ENCODE measurements around the gene CSF1R. TPM values are rescaled to one million over a fixed set of nuclear protein-coding genes. Genes with fewer than 3 reads are reported as not detected.

The CSF1R gene
- total RNA-seq, 3 donors from 2014 or later: 9.0 to 39.0 (median 20.4) TPM

GRCh38 chr5:150109921-150110320 is 23.6 kb upstream of the CSF1R start:
- Histone ChIP-seq H3K36me3 (ENCODE audit: low read depth) (no peaks in the 10 kb centered on the region), H3K4me1 (ENCODE audit: low read depth) (peaks cover 13% of the 10 kb centered on the region), H3K9me3 (no peaks in the 10 kb centered on the region), H3K4me3 (no peak overlapping the region)
- intact Hi-C loops (cut with DNase I, micrococcal nuclease): no loop called here
- no peak for ATAC-seq
- TF ChIP-seq CTCF (IDR thresholded peaks at IDR 0.05): no peak
- DNase-seq: no peak

- H3K4me3 ChIP-seq: no peak overlapping the region
- intact Hi-C loops (cut with DNase I, micrococcal nuclease): no loop called here
- H3K36me3 ChIP-seq (ENCODE audit: low read depth): no peaks in the 10 kb centered on the region
- no peaks in the 10 kb centered on the region for H3K9me3 ChIP-seq
- no peak for DNase-seq
- no peak for ATAC-seq
- peaks cover 13% of the 10 kb centered on the region for H3K4me1 ChIP-seq (ENCODE audit: low read depth)
- TF ChIP-seq CTCF (IDR thresholded peaks at IDR 0.05): no peak
Observed at GRCh38 chr5:150108711-150109514, 22.6 kb upstream of the CSF1R start.

GRCh38 chr5:150107909-150108447 is 21.6 kb upstream of the CSF1R start:
- H3K9me3 ChIP-seq: no peaks in the 10 kb centered on the region
- ATAC-seq (peak; percentile 70), DNase-seq (no peak)
- peaks cover 13% of the 10 kb centered on the region for H3K4me1 ChIP-seq (ENCODE audit: low read depth)
- intact Hi-C loops (cut with DNase I, micrococcal nuclease): no loop called here
- no peak overlapping the region for H3K4me3 ChIP-seq
- H3K36me3 ChIP-seq (ENCODE audit: low read depth): no peaks in the 10 kb centered on the region
- TF ChIP-seq CTCF (IDR thresholded peaks at IDR 0.05): no peak

- DNase-seq (peak in 1 of 3 donors; percentile 58), ATAC-seq (peak; percentile 87)
- intact Hi-C loops (cut with DNase I, micrococcal nuclease): no loop called here
- no peak for TF ChIP-seq CTCF (IDR thresholded peaks at IDR 0.05)
- no peaks in the 10 kb centered on the region for H3K36me3 ChIP-seq (ENCODE audit: low read depth)
- H3K4me3 ChIP-seq: no peak overlapping the region
- H3K4me1 ChIP-seq (ENCODE audit: low read depth): peaks cover 13% of the 10 kb centered on the region
- no peaks in the 10 kb centered on the region for H3K9me3 ChIP-seq
Observed at GRCh38 chr5:150106674-150107426, 20.5 kb upstream of the CSF1R start.

- Histone ChIP-seq H3K4me1 (ENCODE audit: low read depth) (peaks cover 13% of the 10 kb centered on the region), H3K9me3 (no peaks in the 10 kb centered on the region), H3K4me3 (no peak overlapping the region), H3K36me3 (ENCODE audit: low read depth) (no peaks in the 10 kb centered on the region)
- ATAC-seq (no peak), DNase-seq (no peak)
- no peak for TF ChIP-seq CTCF (IDR thresholded peaks at IDR 0.05)
- intact Hi-C loops (cut with DNase I, micrococcal nuclease): no loop called here
Observed at GRCh38 chr5:150105928-150106615, 19.7 kb upstream of the CSF1R start.

All from mucosa of descending colon (tissue), 3 donors.